ENCODE data around the gene ANXA3.
"Not testable (repeated sequence)": the region's sequence is repeated elsewhere in the genome, so short reads cannot be mapped to it uniquely, and the experiment has no call there.

The ANXA3 gene

GRCh38 chr4:78578674-78579425 is 27.3 kb downstream of the ANXA3 start:
- no peak for DNase-seq

GRCh38 chr4:78581618-78582017 is 30.0 kb downstream of the ANXA3 start:
- no peak for DNase-seq

GRCh38 chr4:78584863-78585547 is 33.4 kb downstream of the ANXA3 start:
- DNase-seq: no peak

GRCh38 chr4:78585633-78586032 is 34.1 kb downstream of the ANXA3 start:
- DNase-seq: no peak

- DNase-seq: no peak
These were observed 37.5 kb downstream of the ANXA3 start for GRCh38 chr4:78588894-78589545.

GRCh38 chr4:78591404-78591803 is 39.8 kb downstream of the ANXA3 start:
- DNase-seq: no peak

- DNase-seq: no peak
These were observed 40.7 kb downstream of the ANXA3 start for GRCh38 chr4:78592088-78592783.

DNA sequence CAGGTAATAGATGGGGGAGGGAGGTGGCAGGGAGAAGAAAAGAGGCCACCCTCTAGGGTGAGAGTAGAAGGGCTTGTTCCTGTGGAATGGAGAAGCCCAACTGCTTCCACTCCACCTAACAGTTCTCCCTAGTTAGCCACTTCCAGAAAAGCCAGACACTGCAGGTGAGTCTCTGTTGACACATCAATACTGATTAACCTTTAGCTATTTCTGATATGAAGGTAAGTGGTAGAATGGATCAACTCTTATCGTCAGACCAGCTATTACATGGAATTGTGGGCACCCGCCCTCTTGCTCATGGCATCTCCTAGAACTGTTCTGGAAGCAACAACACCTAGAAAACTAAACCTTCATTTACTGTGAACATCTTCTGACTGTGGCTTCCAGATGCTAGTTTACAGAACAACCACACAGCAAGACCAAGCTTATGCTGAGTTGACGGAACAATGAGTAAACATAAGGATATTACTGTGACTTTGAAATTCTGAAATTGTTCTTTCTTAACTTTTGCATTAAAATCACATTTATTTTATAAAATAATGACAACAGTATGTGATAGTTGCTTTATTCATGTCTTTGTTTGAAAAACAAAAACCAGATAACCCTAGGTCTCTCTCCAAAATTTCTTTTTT is 44.7 kb downstream of the ANXA3 start:
- no peak for DNase-seq

DNA sequence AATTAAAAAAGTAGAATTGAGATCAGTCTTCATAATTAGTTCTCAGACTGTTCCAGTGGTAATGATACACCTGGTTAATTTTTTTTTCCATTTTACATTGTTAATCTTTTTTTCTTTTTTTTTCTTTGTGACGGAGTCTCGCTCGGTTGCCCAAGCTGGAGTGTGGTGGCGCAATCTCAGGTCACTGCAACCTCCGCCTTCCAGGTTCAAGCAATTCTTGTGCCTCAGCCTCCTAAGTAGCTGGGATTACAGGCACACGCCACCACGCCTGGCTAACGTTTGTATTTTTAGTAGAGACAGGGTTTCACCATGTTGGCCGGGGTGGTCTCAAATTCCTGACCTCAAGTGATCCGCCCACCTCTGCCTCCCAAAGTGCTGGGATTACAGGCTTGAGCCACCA is 46.9 kb downstream of the ANXA3 start:
- DNase-seq: not testable (repeated sequence)

GRCh38 chr4:78599147-78599546 is 47.6 kb downstream of the ANXA3 start:
- no peak for DNase-seq

- DNase-seq: no peak
These were observed 48.4 kb downstream of the ANXA3 start for GRCh38 chr4:78599931-78600375.

DNA sequence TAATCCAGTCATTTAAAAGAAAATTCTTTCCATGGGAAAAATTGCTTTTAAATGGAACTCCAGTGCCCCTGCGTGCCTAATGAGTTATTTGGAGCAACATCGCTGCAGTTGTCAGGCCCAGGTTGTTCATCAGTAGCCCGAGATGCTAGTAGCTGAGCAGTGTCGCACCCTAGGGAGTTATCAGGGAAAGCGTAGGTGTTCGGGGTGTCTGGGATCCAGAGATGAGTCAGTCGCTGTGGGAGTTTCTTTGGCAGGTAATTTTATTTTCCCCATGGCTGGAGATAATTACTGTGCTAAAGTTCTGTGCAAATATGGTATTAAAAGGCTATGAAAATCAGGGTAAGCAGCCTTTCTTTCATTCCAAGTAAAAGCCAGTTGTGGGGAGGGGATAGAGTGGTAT is 49.4 kb downstream of the ANXA3 start:
- no peak for DNase-seq

- no peak for DNase-seq
These were observed 50.8 kb downstream of the ANXA3 start for GRCh38 chr4:78602334-78602733.

GRCh38 chr4:78603384-78603783 is 51.8 kb downstream of the ANXA3 start:
- DNase-seq: no peak

- no peak for DNase-seq
These were observed 53.4 kb downstream of the ANXA3 start for GRCh38 chr4:78604988-78605387.

DNA sequence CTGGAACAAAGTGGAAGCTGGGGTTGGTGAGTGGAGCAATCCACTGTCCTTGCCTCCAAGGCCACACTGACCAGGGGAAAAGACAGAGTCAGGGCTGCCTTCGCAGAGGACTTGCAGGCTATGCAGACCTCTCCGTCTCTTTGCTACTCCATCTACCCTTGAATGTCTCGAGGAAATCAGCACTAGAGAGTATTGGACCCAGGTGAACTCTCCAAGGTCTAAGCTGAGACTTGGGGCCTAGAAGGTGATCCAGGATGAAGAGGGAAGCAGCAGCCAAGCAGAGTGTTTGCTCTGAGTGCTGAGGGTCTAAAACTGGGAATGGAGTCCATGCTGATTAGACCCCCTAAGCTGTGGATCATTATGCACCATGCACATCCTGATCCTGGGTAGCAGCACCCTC is 54.5 kb downstream of the ANXA3 start:
- no peak for DNase-seq

GRCh38 chr4:78606530-78607095 is 55.0 kb downstream of the ANXA3 start:
- DNase-seq: no peak

DNA sequence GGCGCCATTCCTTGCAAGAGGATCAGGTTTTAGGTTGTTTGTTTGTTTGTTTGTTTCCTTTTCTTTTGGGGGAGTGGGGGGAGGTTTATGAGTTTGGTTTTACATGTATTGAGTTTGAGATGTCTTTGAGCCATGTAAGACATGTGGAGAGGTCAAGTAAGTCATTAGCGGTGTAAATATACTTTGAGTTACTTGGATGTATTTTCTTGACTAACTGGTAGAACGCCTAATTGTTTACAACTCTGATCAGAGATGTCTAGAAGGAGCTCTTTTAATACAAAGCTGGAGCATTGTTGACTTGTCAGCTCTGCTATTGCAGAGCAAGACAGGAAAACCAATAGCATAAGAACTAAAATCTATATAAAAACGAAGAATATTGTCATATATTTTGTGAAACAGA is 57.1 kb downstream of the ANXA3 start:
- DNase-seq: no peak

GRCh38 chr4:78609580-78609979 is 58.0 kb downstream of the ANXA3 start:
- DNase-seq: no peak

GRCh38 chr4:78610546-78611214 is 59.1 kb downstream of the ANXA3 start:
- no peak for DNase-seq

- DNase-seq: no peak
These were observed 59.6 kb downstream of the ANXA3 start for GRCh38 chr4:78611215-78611558.

Data from activated CD4-positive, CD25-positive, alpha-beta regulatory T cell treated with anti-CD3 and anti-CD28 coated beads, Interleukin-2, amount 50 U/mL, for 72 hours (primary cell).